ENCODE results near the gene C1QTNF8.

- TF ChIP-seq, protein P1, sequence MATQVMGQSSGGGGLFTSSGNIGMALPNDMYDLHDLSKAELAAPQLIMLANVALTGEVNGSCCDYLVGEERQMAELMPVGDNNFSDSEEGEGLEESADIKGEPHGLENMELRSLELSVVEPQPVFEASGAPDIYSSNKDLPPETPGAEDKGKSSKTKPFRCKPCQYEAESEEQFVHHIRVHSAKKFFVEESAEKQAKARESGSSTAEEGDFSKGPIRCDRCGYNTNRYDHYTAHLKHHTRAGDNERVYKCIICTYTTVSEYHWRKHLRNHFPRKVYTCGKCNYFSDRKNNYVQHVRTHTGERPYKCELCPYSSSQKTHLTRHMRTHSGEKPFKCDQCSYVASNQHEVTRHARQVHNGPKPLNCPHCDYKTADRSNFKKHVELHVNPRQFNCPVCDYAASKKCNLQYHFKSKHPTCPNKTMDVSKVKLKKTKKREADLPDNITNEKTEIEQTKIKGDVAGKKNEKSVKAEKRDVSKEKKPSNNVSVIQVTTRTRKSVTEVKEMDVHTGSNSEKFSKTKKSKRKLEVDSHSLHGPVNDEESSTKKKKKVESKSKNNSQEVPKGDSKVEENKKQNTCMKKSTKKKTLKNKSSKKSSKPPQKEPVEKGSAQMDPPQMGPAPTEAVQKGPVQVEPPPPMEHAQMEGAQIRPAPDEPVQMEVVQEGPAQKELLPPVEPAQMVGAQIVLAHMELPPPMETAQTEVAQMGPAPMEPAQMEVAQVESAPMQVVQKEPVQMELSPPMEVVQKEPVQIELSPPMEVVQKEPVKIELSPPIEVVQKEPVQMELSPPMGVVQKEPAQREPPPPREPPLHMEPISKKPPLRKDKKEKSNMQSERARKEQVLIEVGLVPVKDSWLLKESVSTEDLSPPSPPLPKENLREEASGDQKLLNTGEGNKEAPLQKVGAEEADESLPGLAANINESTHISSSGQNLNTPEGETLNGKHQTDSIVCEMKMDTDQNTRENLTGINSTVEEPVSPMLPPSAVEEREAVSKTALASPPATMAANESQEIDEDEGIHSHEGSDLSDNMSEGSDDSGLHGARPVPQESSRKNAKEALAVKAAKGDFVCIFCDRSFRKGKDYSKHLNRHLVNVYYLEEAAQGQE (IDR thresholded peaks at IDR 0.05; ENCODE audit: insufficient read depth in 1 of 2, low read depth in 2 of 2, low read length in 2 of 2): no peak
- TF ChIP-seq TAF1 (IDR thresholded peaks at IDR 0.05; ENCODE audit: borderline replicate concordance, insufficient read depth, low read length): no peak
- no peak for TF ChIP-seq POLR2AphosphoS5 (IDR thresholded peaks at IDR 0.05; ENCODE audit: low read depth, low read length)
These were observed 27.6 kb upstream of the C1QTNF8 start for GRCh38 chr16:1123525-1124230.

Data from PFSK-1 (cell line).